Cardiac muscle cell (in vitro differentiated cells and primary cell): ENCODE data around the gene UBQLN4. TPM values are rescaled to one million over a fixed set of nuclear protein-coding genes. Genes with fewer than 3 reads are reported as not detected.
A peak's percentile ranks its signal among the peaks of the same experiment; 100 is the strongest.

Source experiments
- DNase-seq, 2 donors: peaks; one replicate each; pipeline versions ENCODE4 v3.0.0 to v3.0.0-alpha.2; 2010 to 2017; ENCODE audit warnings: low read depth in 1 of 2, low spot score in 1 of 2
- H3K27ac ChIP-seq: fragments of 200-600 bp; sonication (generic); 2 replicates; pipeline ENCODE4 v1.5.1; 2016
- H3K27me3 ChIP-seq: fragments of 200-600 bp; sonication (generic); 2 replicates; pipeline ENCODE4 v1.6.0; 2016; ENCODE audit warnings: control low read depth
- H3K36me3 ChIP-seq: fragments of 200-600 bp; sonication (generic); 2 replicates; pipeline ENCODE4 v1.5.1; 2016; ENCODE audit warnings: control low read depth
- H3K4me1 ChIP-seq: fragments of 200-600 bp; sonication (generic); 2 replicates; pipeline ENCODE4 v1.8.1; 2017; ENCODE audit warnings: low read depth, mild to moderate bottlenecking, mixed run types
- H3K4me3 ChIP-seq: fragments of 200-600 bp; sonication (generic); 2 replicates; pipeline ENCODE4 v1.5.1; 2016; ENCODE audit warnings: mild to moderate bottlenecking
- H3K9me3 ChIP-seq: fragments of 200-600 bp; sonication (generic); 2 replicates; pipeline ENCODE4 v1.5.1; 2017; ENCODE audit warnings: low read depth, mild to moderate bottlenecking, control low read depth
- polyA plus RNA-seq: library from polyadenylated mRNA; unstranded; fragments of >200 nt; fragmentation: Nextera tagmentation; extraction: Ambion mirVana; gene quantifications from 2 replicates; pipeline ENCODE4 v1.2.1, GENCODE V29; 2016
- total RNA-seq: library from RNA; depleted of rRNA; stranded (reverse); fragments of >200 nt; gene quantifications from 2 replicates; pipeline ENCODE4 v1.2.3, GENCODE V29; 2016
- TF ChIP-seq, protein P1 (sequence below): IDR thresholded peaks from 2 replicates; pipeline ENCODE4 v1.5.1; 2012; ENCODE audit warnings: low read depth, mild to moderate bottlenecking, low read length

UBQLN4 gene
- total and polyA plus RNA-seq, 2 experiments from 2014 or later = 29.2 to 51.0 TPM

GRCh38 chr1:156001021-156001661, 52.5 kb downstream of the UBQLN4 start:
- Histone ChIP-seq H3K36me3 (no peaks in the 10 kb centered on the region), H3K4me1 (peaks cover 22% of the 10 kb centered on the region), H3K4me3 (no peak overlapping the region), H3K9me3 (no peaks in the 10 kb centered on the region), H3K27ac (peak overlapping the region; percentile 47), H3K27me3 (no peaks in the 10 kb centered on the region)
- no peak for DNase-seq
- TF ChIP-seq, protein P1, sequence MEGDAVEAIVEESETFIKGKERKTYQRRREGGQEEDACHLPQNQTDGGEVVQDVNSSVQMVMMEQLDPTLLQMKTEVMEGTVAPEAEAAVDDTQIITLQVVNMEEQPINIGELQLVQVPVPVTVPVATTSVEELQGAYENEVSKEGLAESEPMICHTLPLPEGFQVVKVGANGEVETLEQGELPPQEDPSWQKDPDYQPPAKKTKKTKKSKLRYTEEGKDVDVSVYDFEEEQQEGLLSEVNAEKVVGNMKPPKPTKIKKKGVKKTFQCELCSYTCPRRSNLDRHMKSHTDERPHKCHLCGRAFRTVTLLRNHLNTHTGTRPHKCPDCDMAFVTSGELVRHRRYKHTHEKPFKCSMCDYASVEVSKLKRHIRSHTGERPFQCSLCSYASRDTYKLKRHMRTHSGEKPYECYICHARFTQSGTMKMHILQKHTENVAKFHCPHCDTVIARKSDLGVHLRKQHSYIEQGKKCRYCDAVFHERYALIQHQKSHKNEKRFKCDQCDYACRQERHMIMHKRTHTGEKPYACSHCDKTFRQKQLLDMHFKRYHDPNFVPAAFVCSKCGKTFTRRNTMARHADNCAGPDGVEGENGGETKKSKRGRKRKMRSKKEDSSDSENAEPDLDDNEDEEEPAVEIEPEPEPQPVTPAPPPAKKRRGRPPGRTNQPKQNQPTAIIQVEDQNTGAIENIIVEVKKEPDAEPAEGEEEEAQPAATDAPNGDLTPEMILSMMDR = no peak

GRCh38 chr1:155999964-156000363, 53.6 kb downstream of the UBQLN4 start:
- H3K4me3 ChIP-seq = no peak overlapping the region
- TF ChIP-seq, protein P1 = no peak
- H3K27ac ChIP-seq = no peak overlapping the region
- no peaks in the 10 kb centered on the region for H3K9me3 ChIP-seq
- H3K36me3 ChIP-seq = no peaks in the 10 kb centered on the region
- DNase-seq = no peak
- no peaks in the 10 kb centered on the region for H3K27me3 ChIP-seq
- peaks cover 22% of the 10 kb centered on the region for H3K4me1 ChIP-seq

DNA sequence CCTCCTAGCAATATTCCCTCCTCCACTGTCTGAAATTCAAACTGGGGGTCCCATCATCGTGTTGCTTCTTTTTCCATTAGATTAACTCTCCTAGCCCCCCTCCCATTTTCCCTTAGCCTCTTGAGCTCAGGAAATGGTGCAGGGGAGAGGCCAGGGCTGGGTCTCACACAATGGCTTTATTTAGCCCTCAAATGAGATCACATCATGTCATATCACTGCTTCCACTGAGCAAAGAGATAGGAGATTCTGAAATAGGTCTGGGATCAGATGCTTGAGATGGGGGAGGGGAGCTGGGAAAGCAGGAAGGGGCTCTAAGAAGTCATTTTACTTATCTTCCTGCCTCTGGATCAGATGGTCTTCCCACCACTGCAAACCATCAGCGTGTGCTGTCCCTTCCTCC, 57.4 kb downstream of the UBQLN4 start:
- no peak for DNase-seq
- H3K27me3 ChIP-seq = no peaks in the 10 kb centered on the region
- H3K4me1 ChIP-seq = peaks cover 14% of the 10 kb centered on the region
- TF ChIP-seq, protein P1 = no peak
- peak overlapping the region; percentile 26 for H3K27ac ChIP-seq
- no peaks in the 10 kb centered on the region for H3K9me3 ChIP-seq
- no peaks in the 10 kb centered on the region for H3K36me3 ChIP-seq
- H3K4me3 ChIP-seq = no peak overlapping the region

GRCh38 chr1:155993595-155993994, 60.0 kb downstream of the UBQLN4 start:
- DNase-seq = no peak
- no peaks in the 10 kb centered on the region for H3K9me3 ChIP-seq
- no peaks in the 10 kb centered on the region for H3K36me3 ChIP-seq
- H3K27ac ChIP-seq = peak overlapping the region; percentile 21
- peaks cover 14% of the 10 kb centered on the region for H3K4me1 ChIP-seq
- H3K4me3 ChIP-seq = no peak overlapping the region
- H3K27me3 ChIP-seq = no peaks in the 10 kb centered on the region
- TF ChIP-seq, protein P1 = no peak

GRCh38 chr1:155990005-155990739, 63.4 kb downstream of the UBQLN4 start:
- no peaks in the 10 kb centered on the region for H3K9me3 ChIP-seq
- no peaks in the 10 kb centered on the region for H3K36me3 ChIP-seq
- H3K27me3 ChIP-seq = no peaks in the 10 kb centered on the region
- no peak for DNase-seq
- H3K4me1 ChIP-seq = no peaks in the 10 kb centered on the region
- no peak overlapping the region for H3K27ac ChIP-seq
- TF ChIP-seq, protein P1 = no peak
- no peak overlapping the region for H3K4me3 ChIP-seq
